SK-MEL-5 (cell line): ENCODE measurements around the gene ENDOU. TPM values are rescaled to one million over a fixed set of nuclear protein-coding genes. Genes with fewer than 3 reads are reported as not detected.

ENCODE experiments used
- total RNA-seq: library from RNA; depleted of rRNA; stranded (reverse); fragments of >200 nt; shearing (Covaris generic); gene quantifications from 2 replicates; pipeline ENCODE4 v1.2.3, GENCODE V29; 2014; rRNA removed

Gene ENDOU
- total RNA-seq, 1 experiment from 2014 or later: not detected

Other genes starting within 250 kb of the ENDOU start
- 30.0 and 31.7 TPM in 2 replicates for gene RPAP3, start 19.5 kb downstream of the ENDOU start, total RNA-seq
- gene RAPGEF3, start 33.4 kb upstream of the ENDOU start, total RNA-seq: 1.1 and 1.3 TPM in 2 replicates
- gene SLC48A1, start 47.7 kb upstream of the ENDOU start, total RNA-seq: 12.7 and 12.9 TPM in 2 replicates
- 3.0 and 3.6 TPM in 2 replicates for gene HDAC7, start 94.4 kb upstream of the ENDOU start, total RNA-seq
- 1.4 and 1.8 TPM in 2 replicates for gene VDR, start 179.5 kb upstream of the ENDOU start, total RNA-seq
- gene TMEM106C, start 238.1 kb upstream of the ENDOU start, total RNA-seq: 197 and 206 TPM in 2 replicates